K562 (cell line): ENCODE measurements around the gene RAB2B. TPM values are rescaled to one million over a fixed set of nuclear protein-coding genes. Genes with fewer than 3 reads are reported as not detected.

Experiments used
- BMI1 ChIP-seq: fragments of 150-350 bp; IDR thresholded peaks from 2 replicates; pipeline ENCODE4 v1.6.1; 2014; ENCODE audit warnings: low read length
- CLOCK ChIP-seq: fragments of 250-450 bp; sonication (Bioruptor Pico); IDR thresholded peaks from 2 replicates; pipeline ENCODE4 v1.4.0; 2020; ENCODE audit warnings: mild to moderate bottlenecking, moderate library complexity, borderline replicate concordance
- EGR1 ChIP-seq: fragments of 450-650 bp; conservative IDR thresholded peaks from 2 replicates; pipeline ENCODE4 v1.6.1; 2017; ENCODE audit warnings: mild to moderate bottlenecking
- EP400 ChIP-seq: fragments of 450-650 bp; IDR thresholded peaks from 2 replicates; pipeline ENCODE4 v1.6.1; 2017; ENCODE audit warnings: antibody characterized with exemption, mild to moderate bottlenecking, moderate library complexity
- JUND ChIP-seq, 2 experiments: IDR thresholded peaks; 2 replicates in 1 of 2; 3 replicates in 1 of 2; pipeline ENCODE4 v1.6.1; 2011; ENCODE audit warnings: borderline replicate concordance in 2 of 2, low read depth in 2 of 2, low read length in 2 of 2, improper control_type of control experiment in 1 of 2, missing biosample characterization in 1 of 2, missing genetic modification characterization in 1 of 2, missing genetic modification reagents in 1 of 2
- MTF1 ChIP-seq: fragments of 250-450 bp; sonication (Bioruptor Pico); IDR thresholded peaks from 2 replicates; pipeline ENCODE4 v1.9.0; 2021; ENCODE audit warnings: moderate library complexity, mild to moderate bottlenecking, inconsistent platforms, borderline replicate concordance
- POLR2B ChIP-seq: fragments of 450-650 bp; IDR thresholded peaks from 2 replicates; pipeline ENCODE4 v1.6.1; 2018; ENCODE audit warnings: low read depth; ENCODE audit not compliant: partially characterized antibody
- SRF ChIP-seq, 2 experiments: fragments of 250-450, 450-650 bp in 1 of 2; sonication (Bioruptor Pico) in 1 of 2; sonication (generic) in 1 of 2; formaldehyde crosslinking; IDR thresholded peaks; 2 replicates each; pipeline versions ENCODE4 v1.5.0 to v1.5.1; 2020 to 2022; ENCODE audit warnings: mild to moderate bottlenecking in 1 of 2, missing genetic modification reagents in 1 of 2
- WHSC1 ChIP-seq: IDR thresholded peaks from one replicate; pipeline ENCODE4 v1.6.1; 2012; ENCODE audit warnings: low read length, control low read depth, inconsistent platforms
- ZFPM2 ChIP-seq: fragments of 250-450 bp; sonication (Bioruptor Pico); IDR thresholded peaks from 2 replicates; pipeline ENCODE4 v1.5.1; 2022; ENCODE audit warnings: mild to moderate bottlenecking
- ZFX ChIP-seq: sonication (generic); formaldehyde crosslinking; IDR thresholded peaks from 2 replicates; pipeline ENCODE4 v1.8.0; 2022; ENCODE audit warnings: mild to moderate bottlenecking, missing genetic modification reagents, moderate library complexity
- ZNF311 ChIP-seq: fragments of 250-450 bp; sonication (Bioruptor Pico); IDR thresholded peaks from 2 replicates; pipeline ENCODE4 v1.4.0; 2020; ENCODE audit warnings: mild to moderate bottlenecking, moderate library complexity
- ZNF639 ChIP-seq, 2 experiments: fragments of 200-800 bp in 1 of 2; sonication (Bioruptor generic) in 1 of 2; sonication (generic) in 1 of 2; formaldehyde crosslinking in 1 of 2; IDR thresholded peaks in 1 of 2; conservative IDR thresholded peaks in 1 of 2; 2 replicates each; pipeline versions ENCODE4 v1.5.0 to v1.6.1; 2016 to 2020; ENCODE audit warnings: missing compliant biosample characterization in 1 of 2, missing genetic modification characterization in 1 of 2, missing genetic modification reagents in 1 of 2
- ZNF696 ChIP-seq: fragments of 250-450 bp; sonication (Bioruptor Pico); conservative IDR thresholded peaks from 2 replicates; pipeline ENCODE4 v1.4.0; 2020; ENCODE audit warnings: mild to moderate bottlenecking, moderate library complexity
- polyA plus RNA-seq, 8 experiments: library from polyadenylated mRNA; depleted of rRNA in 4 of 8; stranded (reverse) in 5 of 8; unstranded in 3 of 8; fragments of >200 nt; fragmentation: Nextera tagmentation in 2 of 8; fragmentation: Illumina TruSeq in 1 of 8; extraction: Ambion mirVana in 2 of 8; extraction: Trizol in 1 of 8; gene quantifications; 2 replicates each; pipeline versions ENCODE4 v1.2.1 to v1.2.3, GENCODE V29; 2011 to 2014; ENCODE audit warnings: inconsistent platforms in 1 of 8, missing spikeins in 1 of 8
- total RNA-seq, 7 experiments: library from RNA; depleted of rRNA in 6 of 7; stranded (reverse); fragments of >200 nt in 6 of 7; fragmentation: Illumina TruSeq in 2 of 7; extraction: Trizol in 2 of 7; gene quantifications; 2 replicates each; pipeline versions ENCODE4 v1.2.1 to v1.2.3, GENCODE V29; 2011 to 2021; ENCODE audit warnings: low replicate concordance in 1 of 7
- TF ChIP-seq, protein P1 (sequence below): sonication (generic); formaldehyde crosslinking; IDR thresholded peaks from 2 replicates; pipeline ENCODE4 v1.8.0; 2023; ENCODE audit warnings: missing genetic modification reagents, mild to moderate bottlenecking, borderline replicate concordance
- TF ChIP-seq, protein P2 (sequence below), 2 experiments: fragments of 450-650 bp in 1 of 2; sonication (generic) in 1 of 2; formaldehyde crosslinking in 1 of 2; IDR thresholded peaks in 1 of 2; conservative IDR thresholded peaks in 1 of 2; 2 replicates each; pipeline versions ENCODE4 v1.6.1 to v1.8.1; 2016 to 2023; ENCODE audit warnings: mild to moderate bottlenecking in 2 of 2, moderate library complexity in 2 of 2, inconsistent platforms in 1 of 2, missing genetic modification reagents in 1 of 2

RAB2B gene
- total and polyA plus RNA-seq, 9 of the 15 experiments (the other 6 are each of a cell fraction or from before 2014, with no cell fraction given): 4.6 to 19.8 (median 9.8) TPM

GRCh38 chr14:21525571-21525961 lies 48.8 kb upstream of the RAB2B start (continued):
- TF ChIP-seq, protein P1, sequence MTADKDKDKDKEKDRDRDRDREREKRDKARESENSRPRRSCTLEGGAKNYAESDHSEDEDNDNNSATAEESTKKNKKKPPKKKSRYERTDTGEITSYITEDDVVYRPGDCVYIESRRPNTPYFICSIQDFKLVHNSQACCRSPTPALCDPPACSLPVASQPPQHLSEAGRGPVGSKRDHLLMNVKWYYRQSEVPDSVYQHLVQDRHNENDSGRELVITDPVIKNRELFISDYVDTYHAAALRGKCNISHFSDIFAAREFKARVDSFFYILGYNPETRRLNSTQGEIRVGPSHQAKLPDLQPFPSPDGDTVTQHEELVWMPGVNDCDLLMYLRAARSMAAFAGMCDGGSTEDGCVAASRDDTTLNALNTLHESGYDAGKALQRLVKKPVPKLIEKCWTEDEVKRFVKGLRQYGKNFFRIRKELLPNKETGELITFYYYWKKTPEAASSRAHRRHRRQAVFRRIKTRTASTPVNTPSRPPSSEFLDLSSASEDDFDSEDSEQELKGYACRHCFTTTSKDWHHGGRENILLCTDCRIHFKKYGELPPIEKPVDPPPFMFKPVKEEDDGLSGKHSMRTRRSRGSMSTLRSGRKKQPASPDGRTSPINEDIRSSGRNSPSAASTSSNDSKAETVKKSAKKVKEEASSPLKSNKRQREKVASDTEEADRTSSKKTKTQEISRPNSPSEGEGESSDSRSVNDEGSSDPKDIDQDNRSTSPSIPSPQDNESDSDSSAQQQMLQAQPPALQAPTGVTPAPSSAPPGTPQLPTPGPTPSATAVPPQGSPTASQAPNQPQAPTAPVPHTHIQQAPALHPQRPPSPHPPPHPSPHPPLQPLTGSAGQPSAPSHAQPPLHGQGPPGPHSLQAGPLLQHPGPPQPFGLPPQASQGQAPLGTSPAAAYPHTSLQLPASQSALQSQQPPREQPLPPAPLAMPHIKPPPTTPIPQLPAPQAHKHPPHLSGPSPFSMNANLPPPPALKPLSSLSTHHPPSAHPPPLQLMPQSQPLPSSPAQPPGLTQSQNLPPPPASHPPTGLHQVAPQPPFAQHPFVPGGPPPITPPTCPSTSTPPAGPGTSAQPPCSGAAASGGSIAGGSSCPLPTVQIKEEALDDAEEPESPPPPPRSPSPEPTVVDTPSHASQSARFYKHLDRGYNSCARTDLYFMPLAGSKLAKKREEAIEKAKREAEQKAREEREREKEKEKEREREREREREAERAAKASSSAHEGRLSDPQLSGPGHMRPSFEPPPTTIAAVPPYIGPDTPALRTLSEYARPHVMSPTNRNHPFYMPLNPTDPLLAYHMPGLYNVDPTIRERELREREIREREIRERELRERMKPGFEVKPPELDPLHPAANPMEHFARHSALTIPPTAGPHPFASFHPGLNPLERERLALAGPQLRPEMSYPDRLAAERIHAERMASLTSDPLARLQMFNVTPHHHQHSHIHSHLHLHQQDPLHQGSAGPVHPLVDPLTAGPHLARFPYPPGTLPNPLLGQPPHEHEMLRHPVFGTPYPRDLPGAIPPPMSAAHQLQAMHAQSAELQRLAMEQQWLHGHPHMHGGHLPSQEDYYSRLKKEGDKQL (CRISPR knock-in tag): no peak
- TF ChIP-seq ZFPM2 (CRISPR knock-in tag) (no peak), ZNF696 (CRISPR knock-in tag) (no peak), EP400 (peak; percentile 7; the same call in 1 of the 2 replicates), EGR1 (peak; percentile 78), BMI1 (no peak), ZNF639 (CRISPR knock-in tag; conservative IDR thresholded peaks at IDR 0.05 in 1 of 2, IDR thresholded peaks at IDR 0.05 in 1 of 2) (no peak; a peak in 1 of 4 replicates), JUND (IDR thresholded peaks at IDR 0.05; ENCODE audit: borderline replicate concordance, low read depth, low read length) (peak; percentile 64), JUND (tag; IDR thresholded peaks at IDR 0.05; ENCODE audit: borderline replicate concordance, low read depth, low read length) (no peak), POLR2B (no peak), WHSC1 (no peak), ZNF311 (CRISPR knock-in tag) (no peak), SRF (CRISPR knock-in tag; IDR thresholded peaks at IDR 0.05) (no peak), MTF1 (no peak), CLOCK (CRISPR knock-in tag) (no peak), ZFX (peak; percentile 31; the same call in 1 of the 2 replicates)
- TF ChIP-seq, protein P2, sequence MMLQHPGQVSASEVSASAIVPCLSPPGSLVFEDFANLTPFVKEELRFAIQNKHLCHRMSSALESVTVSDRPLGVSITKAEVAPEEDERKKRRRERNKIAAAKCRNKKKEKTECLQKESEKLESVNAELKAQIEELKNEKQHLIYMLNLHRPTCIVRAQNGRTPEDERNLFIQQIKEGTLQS (IDR thresholded peaks at IDR 0.05): peak; percentile 29; the same call in 1 of the 2 replicates
- TF ChIP-seq, protein P2 (CRISPR knock-in tag; conservative IDR thresholded peaks at IDR 0.05): no peak
- TF ChIP-seq, all 486 proteins: peak for 5
